ENCODE measurements around the gene TNFSF9.

Gene TNFSF9

DNA sequence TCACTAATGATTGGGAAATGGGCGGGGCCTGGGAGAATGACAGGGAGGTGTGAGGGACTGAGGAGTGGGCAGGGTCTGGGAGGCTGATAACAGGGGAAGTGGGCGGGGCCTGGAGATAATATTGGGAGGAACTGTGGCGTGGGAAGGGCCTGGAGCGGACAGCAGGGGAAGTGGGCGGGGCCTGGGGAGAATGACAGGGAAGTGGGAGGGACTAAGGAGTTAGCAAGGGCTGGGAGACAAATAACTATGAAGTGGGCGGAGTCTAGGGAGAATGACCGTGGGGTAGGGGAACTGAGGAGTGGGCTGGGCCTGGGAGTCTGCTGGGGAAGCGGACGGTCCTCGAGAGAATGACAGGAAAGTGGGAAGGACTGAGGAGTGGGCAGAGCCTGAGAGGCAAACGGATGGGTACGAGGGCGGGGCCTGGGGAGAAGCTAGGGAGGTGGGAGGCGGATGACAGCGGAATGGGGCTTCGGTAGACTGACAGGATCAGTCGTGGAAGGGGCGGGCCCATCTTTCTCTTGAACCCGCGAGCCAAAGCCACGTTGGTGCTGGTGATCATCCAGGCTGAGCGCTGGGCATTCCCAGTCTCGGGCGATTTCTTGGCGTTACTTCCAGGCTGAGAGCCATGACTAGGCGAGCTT, 14.7 kb upstream of the TNFSF9 start (continued):
- no peak for TF ChIP-seq ELK4 (IDR thresholded peaks at IDR 0.05; ENCODE audit: borderline replicate concordance, low read depth, low read length)
- no peak for TF ChIP-seq BCL11B (tag by site-specific recombination; IDR thresholded peaks at IDR 0.05; ENCODE audit: low read depth)
- no peak for TF ChIP-seq ZNF76 (tag by site-specific recombination; IDR thresholded peaks at IDR 0.05; ENCODE audit: borderline replicate concordance, low read depth)
- no peak for TF ChIP-seq ZNF391 (tag by site-specific recombination; IDR thresholded peaks at IDR 0.05; ENCODE audit: borderline replicate concordance, low read depth)
- no peak for TF ChIP-seq ZNF175 (tag by site-specific recombination; IDR thresholded peaks at IDR 0.05)
- TF ChIP-seq ZNF48 (tag by site-specific recombination; IDR thresholded peaks at IDR 0.05), result no peak
- TF ChIP-seq ZNF621 (tag by site-specific recombination; IDR thresholded peaks at IDR 0.05), result no peak
- TF ChIP-seq ZNF596 (tag by site-specific recombination; IDR thresholded peaks at IDR 0.05), result no peak
- TF ChIP-seq, protein P1, sequence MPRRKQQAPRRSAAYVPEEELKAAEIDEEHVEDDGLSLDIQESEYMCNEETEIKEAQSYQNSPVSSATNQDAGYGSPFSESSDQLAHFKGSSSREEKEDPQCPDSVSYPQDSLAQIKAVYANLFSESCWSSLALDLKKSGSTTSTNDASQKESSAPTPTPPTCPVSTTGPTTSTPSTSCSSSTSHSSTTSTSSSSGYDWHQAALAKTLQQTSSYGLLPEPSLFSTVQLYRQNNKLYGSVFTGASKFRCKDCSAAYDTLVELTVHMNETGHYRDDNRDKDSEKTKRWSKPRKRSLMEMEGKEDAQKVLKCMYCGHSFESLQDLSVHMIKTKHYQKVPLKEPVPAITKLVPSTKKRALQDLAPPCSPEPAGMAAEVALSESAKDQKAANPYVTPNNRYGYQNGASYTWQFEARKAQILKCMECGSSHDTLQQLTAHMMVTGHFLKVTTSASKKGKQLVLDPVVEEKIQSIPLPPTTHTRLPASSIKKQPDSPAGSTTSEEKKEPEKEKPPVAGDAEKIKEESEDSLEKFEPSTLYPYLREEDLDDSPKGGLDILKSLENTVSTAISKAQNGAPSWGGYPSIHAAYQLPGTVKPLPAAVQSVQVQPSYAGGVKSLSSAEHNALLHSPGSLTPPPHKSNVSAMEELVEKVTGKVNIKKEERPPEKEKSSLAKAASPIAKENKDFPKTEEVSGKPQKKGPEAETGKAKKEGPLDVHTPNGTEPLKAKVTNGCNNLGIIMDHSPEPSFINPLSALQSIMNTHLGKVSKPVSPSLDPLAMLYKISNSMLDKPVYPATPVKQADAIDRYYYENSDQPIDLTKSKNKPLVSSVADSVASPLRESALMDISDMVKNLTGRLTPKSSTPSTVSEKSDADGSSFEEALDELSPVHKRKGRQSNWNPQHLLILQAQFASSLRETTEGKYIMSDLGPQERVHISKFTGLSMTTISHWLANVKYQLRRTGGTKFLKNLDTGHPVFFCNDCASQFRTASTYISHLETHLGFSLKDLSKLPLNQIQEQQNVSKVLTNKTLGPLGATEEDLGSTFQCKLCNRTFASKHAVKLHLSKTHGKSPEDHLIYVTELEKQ (tag by site-specific recombination; IDR thresholded peaks at IDR 0.05; ENCODE audit: borderline replicate concordance), result no peak
- no peak for TF ChIP-seq ZNF280D (tag by site-specific recombination; IDR thresholded peaks at IDR 0.05)
- TF ChIP-seq ZNF155 (tag by site-specific recombination; IDR thresholded peaks at IDR 0.05), result no peak
- TF ChIP-seq, protein P2, sequence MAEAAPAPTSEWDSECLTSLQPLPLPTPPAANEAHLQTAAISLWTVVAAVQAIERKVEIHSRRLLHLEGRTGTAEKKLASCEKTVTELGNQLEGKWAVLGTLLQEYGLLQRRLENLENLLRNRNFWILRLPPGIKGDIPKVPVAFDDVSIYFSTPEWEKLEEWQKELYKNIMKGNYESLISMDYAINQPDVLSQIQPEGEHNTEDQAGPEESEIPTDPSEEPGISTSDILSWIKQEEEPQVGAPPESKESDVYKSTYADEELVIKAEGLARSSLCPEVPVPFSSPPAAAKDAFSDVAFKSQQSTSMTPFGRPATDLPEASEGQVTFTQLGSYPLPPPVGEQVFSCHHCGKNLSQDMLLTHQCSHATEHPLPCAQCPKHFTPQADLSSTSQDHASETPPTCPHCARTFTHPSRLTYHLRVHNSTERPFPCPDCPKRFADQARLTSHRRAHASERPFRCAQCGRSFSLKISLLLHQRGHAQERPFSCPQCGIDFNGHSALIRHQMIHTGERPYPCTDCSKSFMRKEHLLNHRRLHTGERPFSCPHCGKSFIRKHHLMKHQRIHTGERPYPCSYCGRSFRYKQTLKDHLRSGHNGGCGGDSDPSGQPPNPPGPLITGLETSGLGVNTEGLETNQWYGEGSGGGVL (tag by site-specific recombination; IDR thresholded peaks at IDR 0.05), result no peak
- no peak for TF ChIP-seq ZNF114 (tag by site-specific recombination; IDR thresholded peaks at IDR 0.05)
- no peak for TF ChIP-seq ZNF24 (tag by site-specific recombination; IDR thresholded peaks at IDR 0.05)
- TF ChIP-seq ZSCAN16 (tag by site-specific recombination; IDR thresholded peaks at IDR 0.05), result no peak
- TF ChIP-seq MYNN (tag by site-specific recombination; IDR thresholded peaks at IDR 0.05; ENCODE audit: borderline replicate concordance), result no peak
- peak; percentile 96 for TF ChIP-seq ZFHX2 (tag by site-specific recombination; conservative IDR thresholded peaks at IDR 0.05)
- no peak for TF ChIP-seq ZNF133 (tag by site-specific recombination; IDR thresholded peaks at IDR 0.05)
- TF ChIP-seq ZNF518A (tag by site-specific recombination; conservative IDR thresholded peaks at IDR 0.05; ENCODE audit: low read depth), result no peak
- TF ChIP-seq, protein P3, sequence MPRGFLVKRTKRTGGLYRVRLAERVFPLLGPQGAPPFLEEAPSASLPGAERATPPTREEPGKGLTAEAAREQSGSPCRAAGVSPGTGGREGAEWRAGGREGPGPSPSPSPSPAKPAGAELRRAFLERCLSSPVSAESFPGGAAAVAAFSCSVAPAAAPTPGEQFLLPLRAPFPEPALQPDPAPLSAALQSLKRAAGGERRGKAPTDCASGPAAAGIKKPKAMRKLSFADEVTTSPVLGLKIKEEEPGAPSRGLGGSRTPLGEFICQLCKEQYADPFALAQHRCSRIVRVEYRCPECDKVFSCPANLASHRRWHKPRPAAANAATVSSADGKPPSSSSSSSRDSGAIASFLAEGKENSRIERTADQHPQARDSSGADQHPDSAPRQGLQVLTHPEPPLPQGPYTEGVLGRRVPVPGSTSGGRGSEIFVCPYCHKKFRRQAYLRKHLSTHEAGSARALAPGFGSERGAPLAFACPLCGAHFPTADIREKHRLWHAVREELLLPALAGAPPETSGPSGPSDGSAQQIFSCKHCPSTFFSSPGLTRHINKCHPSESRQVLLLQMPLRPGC (tag by site-specific recombination; IDR thresholded peaks at IDR 0.05), result no peak
- TF ChIP-seq, protein P4, sequence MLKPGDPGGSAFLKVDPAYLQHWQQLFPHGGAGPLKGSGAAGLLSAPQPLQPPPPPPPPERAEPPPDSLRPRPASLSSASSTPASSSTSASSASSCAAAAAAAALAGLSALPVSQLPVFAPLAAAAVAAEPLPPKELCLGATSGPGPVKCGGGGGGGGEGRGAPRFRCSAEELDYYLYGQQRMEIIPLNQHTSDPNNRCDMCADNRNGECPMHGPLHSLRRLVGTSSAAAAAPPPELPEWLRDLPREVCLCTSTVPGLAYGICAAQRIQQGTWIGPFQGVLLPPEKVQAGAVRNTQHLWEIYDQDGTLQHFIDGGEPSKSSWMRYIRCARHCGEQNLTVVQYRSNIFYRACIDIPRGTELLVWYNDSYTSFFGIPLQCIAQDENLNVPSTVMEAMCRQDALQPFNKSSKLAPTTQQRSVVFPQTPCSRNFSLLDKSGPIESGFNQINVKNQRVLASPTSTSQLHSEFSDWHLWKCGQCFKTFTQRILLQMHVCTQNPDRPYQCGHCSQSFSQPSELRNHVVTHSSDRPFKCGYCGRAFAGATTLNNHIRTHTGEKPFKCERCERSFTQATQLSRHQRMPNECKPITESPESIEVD (tag by site-specific recombination; IDR thresholded peaks at IDR 0.05), result no peak
